GM18909 (cell line): Measurements from ENCODE around the gene HTT-AS.

Experiments
- ATAC-seq: cut with Tn5 transposase; IDR thresholded peaks from one replicate; pipeline ENCODE4 v1.9.1; 2021; ENCODE audit warnings: mild to moderate bottlenecking; ENCODE audit not compliant: unreplicated experiment, poor library complexity

HTT-AS gene

DNA sequence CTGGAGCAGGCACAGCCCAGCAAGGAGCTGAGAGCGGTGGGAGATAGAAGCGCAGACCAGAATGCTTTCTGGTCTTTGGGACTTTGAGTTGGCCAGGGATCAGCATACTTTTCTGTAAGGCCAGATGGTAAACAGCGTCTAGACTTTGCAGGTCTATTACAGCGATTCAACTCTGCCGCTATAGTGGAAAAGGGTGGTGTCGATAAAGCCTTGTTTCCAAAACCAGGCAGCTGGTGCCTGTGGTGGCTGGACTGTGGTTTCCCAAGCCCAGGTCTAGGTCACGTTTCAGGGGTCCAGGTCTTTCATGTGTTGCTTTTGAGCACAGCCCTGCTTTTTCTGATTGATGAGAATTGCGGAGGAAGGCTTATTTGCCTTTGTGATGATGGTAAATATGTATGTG is 40.1 kb downstream of the HTT-AS start:
- no peak for ATAC-seq

DNA sequence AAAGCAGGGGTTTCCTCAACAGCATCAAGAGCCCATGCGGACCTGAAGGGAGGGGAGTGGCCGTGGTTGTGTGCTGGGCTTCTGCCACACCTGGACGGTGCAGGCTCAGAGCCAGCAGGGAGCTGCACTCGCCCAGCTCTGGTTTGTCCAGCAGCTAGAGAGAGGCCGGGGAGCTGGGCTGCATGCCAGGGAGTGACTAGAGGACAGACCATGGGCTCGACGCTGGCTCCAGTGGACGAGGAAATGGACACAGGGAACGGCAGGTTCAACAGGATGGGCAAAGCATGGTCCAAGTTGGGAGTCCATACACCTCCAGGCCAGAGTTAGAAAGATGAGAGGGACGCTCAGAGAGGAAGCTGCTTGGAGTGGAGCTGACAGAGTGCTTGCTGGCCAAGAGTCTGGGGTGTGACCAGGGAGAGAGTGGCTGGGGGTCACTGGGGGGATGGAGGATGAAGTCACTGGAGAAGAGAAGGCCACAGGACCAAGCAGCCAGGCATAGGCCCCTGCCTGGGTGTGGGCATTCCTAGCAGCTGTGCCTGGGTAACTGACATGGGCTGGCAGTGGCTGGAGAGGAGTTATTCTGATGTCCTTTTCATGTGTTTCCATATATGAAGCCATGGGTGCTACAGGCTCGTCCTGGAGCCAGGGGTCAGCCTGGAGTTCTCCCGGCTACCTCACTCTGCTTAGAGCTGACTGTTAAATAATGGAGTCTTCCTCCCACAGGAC is 42.8 kb downstream of the HTT-AS start:
- no peak for ATAC-seq

- ATAC-seq, result no peak
Observed at GRCh38 chr4:3030566-3031356, 43.6 kb downstream of the HTT-AS start.

DNA sequence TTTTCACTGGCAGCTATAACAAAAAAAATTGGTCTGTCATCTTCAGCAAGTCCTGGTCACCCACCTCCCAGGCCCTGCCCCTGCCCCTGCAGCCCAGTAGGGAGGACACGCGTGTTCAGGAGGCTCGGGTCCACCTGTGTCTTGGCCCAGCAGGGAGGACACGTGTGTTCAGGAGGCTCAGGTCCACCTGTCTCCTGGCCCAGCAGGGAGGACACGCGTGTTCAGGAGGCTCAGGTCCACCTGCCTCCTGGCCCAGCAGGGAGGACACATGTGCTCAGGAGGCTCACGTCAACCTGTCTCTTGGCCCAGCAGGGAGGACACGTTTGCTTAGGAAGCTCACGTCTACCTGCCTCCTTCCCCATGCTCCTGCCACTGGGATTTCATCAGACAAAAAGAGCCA is 44.9 kb downstream of the HTT-AS start:
- ATAC-seq, result no peak

- no peak for ATAC-seq
Observed at GRCh38 chr4:3026540-3026939, 47.8 kb downstream of the HTT-AS start.

DNA sequence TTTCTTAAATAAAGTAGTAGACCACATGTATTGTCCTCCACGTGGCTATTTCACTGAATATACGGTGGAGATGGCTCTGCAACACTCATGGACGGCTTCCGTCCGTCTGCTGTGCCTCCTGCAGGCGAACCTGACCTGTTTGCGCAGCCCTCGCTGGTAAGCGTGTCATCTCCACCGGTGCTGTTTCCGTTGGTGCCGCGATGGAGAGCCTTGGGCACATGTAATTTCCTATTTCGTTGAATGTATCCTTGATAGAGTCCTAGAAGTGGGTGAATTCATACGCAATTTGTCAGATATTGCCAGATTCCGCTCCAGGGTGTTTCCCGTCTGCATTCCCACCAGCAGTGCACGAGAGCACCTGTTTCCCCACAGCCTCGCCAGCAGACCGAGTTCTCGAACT is 48.5 kb downstream of the HTT-AS start:
- no peak for ATAC-seq

- no peak for ATAC-seq
Observed at GRCh38 chr4:3022651-3023050, 51.7 kb downstream of the HTT-AS start.

- ATAC-seq, result no peak
Observed at GRCh38 chr4:3022112-3022511, 52.2 kb downstream of the HTT-AS start.

- ATAC-seq, result no peak
Observed at GRCh38 chr4:3021627-3022026, 52.7 kb downstream of the HTT-AS start.

DNA sequence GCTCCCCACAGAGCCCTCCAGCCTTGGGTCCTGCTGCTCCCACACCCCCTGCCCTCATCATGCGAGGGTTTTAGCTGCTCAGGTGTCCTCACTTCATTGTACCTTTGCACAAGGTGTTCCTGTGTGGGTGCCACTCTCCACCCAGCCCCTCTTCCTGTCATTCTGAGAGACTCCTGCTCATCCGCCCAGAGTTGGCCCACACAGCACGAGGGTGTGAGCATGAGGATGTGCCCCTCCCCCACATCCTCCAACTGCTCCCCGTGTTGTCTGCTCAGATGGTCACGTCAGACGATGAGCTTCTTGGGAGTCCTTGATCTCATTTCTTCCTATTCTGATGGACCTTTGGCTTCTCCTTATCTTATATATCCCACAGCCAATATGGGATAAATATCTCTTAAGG is 53.2 kb downstream of the HTT-AS start:
- no peak for ATAC-seq

- ATAC-seq, result no peak
Observed at GRCh38 chr4:3019145-3019846, 55.0 kb downstream of the HTT-AS start.

- no peak for ATAC-seq
Observed at GRCh38 chr4:3017504-3017903, 56.8 kb downstream of the HTT-AS start.

GRCh38 chr4:3016961-3017360 is 57.4 kb downstream of the HTT-AS start:
- ATAC-seq, result no peak

DNA sequence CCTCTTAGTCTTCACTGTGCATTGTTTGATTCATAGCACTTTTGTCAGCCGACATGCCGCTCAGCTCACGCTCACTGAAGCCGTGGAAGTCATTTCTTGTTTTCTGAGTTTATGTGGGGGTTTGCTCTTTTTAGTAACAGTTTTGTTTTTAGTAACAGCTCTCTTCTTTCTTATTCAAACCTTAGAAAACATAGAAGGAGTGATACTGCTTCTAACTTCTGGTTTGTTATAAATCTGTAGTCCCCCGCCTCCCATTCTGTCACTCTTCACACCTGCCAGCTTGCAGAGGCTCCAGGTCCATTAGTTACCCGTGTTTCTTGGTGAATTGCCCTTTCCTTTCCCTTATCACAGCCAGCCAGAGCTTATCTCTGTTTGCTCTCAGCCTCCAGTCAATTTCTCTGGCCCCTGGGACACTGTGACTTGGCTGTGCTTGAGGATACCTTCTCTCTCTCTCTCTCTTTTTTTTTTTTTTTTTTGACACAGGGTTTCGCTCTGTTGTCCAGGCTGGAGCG is 60.4 kb downstream of the HTT-AS start:
- peak; percentile 65 for ATAC-seq
